T-helper 2 cell (primary cell): ENCODE results near the gene TP53BP1.
A peak's percentile ranks its signal among the peaks of the same experiment; 100 is the strongest.
"Not testable (repeated sequence)": the region's sequence is repeated elsewhere in the genome, so short reads cannot be mapped to it uniquely, and the experiment has no call there.

Experiments
- DNase-seq, 5 experiments: peaks; one replicate each; pipeline versions ENCODE4 v3.0.0 to v3.0.0-alpha.2; 2012 to 2022

TP53BP1 gene

DNA sequence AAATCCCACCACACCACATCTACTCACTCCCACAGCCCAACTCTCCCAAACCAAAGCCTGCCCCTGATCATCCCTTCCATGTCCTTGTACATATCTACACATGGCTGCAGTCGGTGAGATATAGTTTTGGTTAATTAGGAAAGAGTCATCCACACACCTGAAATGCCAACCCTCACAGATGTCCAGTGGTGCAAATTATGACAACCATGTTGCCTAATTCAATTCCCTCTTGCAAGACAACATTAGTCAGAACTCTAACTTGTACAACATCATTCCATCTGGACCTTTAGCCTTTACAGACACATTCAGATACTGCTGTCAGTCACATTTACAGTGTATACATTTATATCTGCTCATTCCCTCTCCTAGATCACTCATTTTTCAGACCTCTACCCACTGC, 80.9 kb downstream of the TP53BP1 start:
- DNase-seq: no peak

DNA sequence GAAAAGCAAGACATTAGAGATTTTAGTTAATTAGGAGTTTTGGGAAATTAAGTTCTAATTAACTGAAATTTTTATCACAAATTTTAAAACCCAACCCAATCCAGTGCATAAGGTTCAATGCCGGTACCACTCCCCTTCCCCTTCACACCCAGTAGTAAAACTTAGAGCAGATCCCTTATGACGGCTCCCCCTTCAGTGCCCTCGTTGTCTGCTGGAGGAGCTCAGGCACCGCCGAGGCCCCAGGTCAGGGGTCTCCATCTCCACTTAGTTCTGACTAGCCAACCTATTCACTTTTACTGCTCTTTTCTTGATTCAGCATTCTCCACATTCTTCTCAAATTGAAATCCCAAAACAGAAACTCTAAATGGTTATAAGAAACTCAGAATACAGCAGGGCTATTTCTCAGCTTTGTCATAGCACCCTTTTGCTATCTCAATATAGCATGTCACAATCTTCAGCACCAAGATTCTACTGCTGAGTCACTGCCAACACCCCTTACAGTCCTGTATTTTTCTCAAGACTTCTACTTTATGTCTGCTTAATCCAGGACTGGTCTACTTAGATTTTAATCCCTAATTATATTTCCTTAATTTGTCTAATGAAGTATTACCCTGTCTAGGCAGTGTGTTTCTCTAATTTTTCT, 82.3 kb downstream of the TP53BP1 start:
- no peak for DNase-seq

DNA sequence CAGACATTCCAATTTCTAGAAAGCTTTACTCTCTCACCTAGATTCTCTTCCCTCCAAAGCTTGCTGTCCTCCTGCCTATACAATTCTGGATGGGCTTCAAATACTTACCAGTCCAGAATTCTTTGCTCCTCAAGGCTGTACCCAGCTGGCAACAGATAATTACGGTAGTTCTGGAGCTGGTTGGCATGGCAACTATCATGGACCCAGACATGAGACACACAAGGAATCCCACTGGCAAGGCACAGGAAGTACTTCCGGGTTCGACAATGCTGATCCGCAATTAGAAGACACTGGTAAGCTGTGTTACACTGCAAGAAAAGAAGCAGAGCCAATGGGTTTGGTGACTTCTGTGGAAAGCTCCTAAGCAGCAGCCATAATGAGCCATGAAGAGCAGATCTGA, 84.2 kb downstream of the TP53BP1 start:
- no peak for DNase-seq

DNA sequence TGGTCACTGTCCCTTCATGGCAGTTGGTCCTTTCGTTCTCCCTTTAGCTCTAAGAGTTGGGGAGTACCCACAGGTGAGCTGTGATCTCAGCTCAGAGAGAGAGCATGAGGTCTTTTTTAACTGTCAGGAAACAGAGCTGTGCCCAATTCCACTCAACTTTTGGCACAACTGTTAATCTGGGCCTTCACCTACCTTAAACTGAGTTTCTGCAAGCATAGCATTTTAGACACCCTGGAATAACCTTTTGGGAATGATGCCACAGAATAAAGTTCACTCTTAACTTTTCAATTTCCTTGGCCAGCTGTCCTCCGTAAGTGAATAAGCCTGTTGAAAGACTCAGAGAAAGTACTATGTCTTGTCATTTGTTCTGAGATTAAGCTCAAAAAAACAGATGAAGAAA, 86.1 kb downstream of the TP53BP1 start:
- DNase-seq: no peak

DNA sequence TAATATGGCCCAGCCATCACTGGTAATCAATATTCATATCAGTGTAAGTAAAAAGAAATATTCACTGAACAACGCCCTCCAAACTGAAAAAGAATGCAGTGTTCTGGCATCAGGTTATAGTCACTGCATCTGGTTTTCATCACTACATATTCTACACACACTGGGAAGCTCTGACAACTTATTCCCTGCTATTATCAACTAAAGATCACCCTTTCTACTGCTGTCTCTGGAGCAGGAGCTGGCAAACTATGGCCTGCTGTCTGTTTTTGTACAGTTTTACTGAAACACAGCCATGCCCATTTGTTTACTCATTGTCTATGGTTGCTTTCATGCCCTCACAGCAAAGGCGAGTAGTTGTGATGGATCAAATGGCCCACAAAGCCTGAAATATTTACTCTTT, 86.8 kb downstream of the TP53BP1 start:
- DNase-seq: no peak

DNA sequence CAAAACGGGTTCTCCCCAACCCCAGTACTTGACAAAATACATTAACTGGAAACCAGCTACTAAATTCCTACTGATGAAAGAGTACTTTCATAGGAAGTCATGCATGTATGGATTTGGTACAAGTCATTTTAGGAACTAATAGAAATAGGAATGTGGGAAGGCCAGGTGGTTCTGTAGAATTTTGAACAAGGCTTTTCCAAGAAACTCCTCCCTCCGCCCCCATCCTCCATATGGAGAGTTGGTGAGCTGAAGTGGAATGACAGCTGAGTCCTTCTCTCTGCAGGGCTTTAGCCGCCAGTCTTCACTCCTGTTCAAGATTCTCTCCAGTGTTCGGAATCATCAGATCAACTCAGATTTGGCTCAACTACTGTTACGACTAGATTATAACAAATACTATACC, 88.8 kb downstream of the TP53BP1 start:
- no peak for DNase-seq

DNA sequence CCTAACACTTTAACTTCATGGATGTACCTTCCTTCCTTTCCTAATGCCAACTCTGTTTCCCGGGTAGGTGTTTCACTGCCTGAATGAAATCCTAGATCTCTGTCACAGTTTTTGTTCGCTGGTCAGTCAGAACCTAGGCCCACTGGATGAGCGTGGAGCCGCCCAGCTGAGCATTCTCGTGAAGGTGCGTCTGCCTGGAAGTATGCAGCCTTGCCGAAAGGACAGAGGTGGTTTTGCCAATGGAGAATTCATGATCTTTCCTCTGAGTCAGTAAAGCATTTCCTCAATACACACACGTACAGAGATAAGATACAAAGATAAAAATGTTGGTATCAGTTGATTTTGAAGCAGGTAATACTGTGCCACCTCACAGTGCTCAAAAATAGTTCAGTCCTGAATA, 89.3 kb downstream of the TP53BP1 start:
- no peak for DNase-seq

DNA sequence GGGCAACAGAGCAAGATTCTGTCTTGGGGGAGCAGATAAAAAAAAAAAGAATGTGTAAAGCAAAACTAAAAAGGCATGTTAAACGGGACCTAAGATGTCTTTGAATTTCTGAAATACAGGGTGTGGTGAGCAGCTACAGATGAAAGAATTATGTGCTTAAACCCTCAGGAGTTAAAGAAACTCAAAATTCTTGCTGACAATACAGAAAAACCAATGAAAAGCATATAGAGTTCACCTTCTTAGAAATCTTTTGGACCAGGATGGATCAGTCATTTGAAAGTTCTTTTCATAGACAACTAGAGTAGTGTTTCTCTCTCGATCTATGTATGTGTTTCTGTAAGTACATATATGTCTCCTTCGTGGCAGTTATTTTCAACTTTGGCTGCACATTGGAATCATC, 90.7 kb downstream of the TP53BP1 start:
- no peak for DNase-seq

DNA sequence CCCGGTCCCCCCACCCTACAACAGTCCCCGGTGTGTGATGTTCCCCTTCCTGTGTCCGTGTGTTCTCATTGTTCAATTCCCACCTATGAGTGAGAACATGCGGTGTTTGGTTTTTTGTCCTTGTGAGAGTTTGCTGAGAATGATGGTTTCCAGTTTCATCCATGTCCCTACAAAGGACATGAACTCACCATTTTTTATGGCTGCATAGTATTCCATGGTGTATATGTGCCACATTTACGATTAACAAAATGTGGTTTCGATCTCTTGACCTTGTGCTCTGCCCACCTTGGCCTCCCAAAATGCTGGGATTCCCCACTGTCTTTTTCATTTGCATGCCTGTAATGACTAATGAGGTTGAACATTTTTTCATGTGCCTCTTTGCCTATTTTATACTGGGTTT, 99.4 kb downstream of the TP53BP1 start:
- not testable (repeated sequence) for DNase-seq

DNA sequence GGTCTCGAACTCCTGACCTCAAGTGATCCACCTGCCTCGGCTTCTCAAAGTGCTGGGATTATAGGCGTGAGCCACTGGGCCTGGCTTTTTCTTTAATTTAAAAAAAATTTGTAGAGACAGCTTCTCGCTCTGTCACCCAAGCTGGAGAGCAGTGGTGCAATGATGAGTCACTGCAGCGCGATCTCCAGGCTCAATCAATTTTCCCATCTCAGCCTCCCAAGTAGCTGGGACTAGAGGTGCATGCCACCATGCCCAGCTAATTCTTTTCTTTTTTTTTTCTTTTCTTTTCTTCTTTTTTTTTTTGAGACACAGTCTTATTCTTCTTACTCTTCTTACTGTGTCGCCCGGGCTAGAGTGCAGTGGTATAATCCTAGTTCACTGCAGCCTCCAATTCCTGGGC, 102.2 kb downstream of the TP53BP1 start:
- DNase-seq: no peak

DNA sequence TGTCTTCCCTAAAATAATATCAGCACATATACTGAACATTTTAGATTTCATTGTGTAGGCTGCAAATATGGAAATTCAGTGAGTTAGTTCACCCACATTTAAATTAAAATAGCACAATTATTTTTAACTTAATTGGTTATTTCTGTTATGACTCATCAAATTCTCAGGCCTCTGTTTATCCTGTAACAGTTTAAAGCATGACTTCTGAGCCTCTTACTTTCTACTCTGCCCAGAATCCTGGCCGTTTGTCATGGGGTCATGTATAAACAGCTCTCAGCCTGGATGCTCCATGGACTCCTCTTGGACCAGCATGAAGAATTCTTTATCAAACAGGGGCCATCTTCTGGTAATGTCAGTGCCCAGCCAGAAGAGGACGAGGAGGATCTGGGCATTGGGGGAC, 109.9 kb downstream of the TP53BP1 start:
- DNase-seq: no peak

DNA sequence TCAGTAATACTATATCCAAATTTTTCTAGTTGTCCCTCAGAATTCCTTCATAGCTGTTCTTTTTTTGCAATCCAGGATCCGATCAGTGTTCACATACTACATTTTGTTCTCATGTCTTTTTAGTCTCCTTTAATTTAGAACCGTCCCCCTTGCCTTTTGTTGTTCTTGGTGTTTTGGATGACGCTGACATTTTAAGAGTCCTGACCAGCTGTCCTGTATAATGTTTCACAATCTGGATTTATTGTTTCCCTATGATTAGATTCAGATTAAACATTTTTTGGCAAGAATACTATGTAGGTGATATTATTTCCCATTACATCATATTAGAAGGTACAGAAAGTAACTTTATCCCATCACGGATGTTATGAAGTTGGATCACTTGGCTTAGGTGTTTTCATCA, 110.6 kb downstream of the TP53BP1 start:
- DNase-seq: no peak

DNA sequence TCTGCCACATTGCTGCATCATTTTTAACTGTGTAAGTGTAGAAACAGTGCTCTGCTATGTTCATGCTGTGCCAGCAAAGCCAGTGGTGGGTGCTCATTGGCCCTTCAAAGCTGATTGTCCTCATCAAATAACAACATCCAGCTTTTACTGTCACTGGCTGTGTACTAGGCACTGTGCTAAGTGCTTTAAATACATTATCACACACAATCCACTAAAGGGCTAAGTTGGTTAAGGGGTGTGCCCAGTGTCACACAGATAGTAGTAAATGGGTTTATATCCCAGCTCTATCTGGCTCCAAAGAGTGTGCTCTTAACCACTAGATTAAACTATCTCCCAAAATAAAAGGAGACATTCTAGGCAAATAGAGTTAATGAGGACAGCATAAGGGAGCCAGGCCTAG, 114.4 kb downstream of the TP53BP1 start:
- DNase-seq: no peak

DNA sequence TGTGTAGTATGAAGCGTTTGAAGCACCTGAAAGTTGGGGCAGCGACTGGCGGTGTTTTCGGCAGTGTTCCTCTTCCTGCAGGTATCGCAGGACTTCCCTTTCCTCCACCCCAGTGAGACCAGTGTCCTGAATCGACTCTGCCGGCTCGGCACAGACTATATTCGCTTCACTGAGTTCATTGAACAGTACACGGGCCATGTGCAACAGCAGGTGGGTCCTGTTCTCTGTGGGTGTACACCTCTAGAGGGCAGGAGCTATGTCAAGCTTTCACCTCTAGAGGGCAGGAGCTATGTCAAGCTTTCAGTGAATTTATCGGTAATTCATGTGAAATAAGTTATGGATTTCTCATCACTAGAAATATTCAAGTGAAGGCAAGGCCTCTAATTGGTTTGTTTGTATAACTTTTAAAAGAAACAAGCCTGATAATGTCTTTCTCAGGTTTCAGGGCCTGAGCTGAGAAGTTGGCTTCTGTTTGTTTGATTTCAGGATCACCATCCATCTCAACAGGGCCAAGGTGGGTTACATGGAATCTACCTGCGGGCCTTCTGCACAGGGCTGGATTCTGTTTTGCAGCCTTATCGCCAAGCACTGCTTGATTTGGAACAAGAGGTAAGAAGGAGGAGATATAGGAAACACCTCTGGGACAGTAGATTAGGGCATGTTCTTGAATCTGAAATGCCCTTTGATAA, 116.8 kb downstream of the TP53BP1 start:
- DNase-seq: peak in 3 of 5 experiments; percentile 8 to 59 (median 11)

DNA sequence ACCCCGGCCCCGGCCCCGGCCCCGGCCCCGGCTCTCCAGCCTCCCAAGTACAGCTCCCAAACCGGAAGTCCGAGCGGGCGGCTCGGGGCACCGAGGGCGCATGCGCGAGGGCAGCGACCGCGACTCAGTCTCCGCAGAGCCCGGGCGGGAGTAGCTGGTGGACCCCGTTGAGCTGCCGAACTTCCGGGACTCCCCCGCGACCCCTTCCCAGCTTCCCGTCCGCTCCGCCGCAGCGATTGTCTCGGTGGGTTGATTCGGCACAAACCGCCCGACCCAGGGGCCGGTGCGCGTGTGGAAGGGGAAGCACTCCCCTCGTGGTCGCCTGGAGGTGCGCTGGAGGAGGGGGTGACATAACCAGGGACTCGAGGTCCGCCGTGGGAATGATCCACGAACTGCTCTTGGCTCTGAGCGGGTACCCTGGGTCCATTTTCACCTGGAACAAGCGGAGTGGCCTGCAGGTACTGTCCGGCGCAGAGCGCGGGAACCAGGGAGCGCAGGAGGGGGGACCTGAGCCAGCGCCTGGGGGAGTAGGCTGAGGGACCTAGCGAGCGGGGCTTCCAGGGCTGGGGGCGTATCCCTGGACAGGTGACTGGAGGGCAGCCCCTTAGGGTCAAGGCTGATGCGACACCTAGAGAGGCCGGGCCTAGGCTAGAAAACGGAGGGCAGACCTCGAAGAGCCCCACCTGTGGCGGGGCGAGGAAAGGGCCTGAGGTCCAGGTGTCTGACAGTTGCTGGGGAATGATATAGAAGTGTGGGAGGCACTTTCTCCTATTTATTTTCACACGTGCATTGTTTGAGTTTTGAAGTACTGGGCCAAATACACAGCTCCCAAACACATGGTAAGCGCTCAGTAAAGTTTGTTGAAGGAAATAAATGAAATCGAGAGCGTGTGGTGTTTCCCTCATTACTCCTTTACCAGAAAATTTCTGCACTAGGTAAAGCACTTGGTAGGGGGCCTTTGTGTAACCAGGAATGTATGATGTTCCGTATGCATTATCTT, 121.7 kb downstream of the TP53BP1 start, which contains the start of the genes TUBGCP4 and ZSCAN29:
Gene TUBGCP4 (plus strand): TSS at position 127 of the 1,000 bp plus-strand sequence. CDS start 254 bp downstream, at position 381.
Gene ZSCAN29 (minus strand): TSS at position 69 of the 1,000 bp plus-strand sequence. CDS start 1,130 bp downstream, outside the sequence.
- DNase-seq: peak; percentile 46 to 82 (median 61)

DNA sequence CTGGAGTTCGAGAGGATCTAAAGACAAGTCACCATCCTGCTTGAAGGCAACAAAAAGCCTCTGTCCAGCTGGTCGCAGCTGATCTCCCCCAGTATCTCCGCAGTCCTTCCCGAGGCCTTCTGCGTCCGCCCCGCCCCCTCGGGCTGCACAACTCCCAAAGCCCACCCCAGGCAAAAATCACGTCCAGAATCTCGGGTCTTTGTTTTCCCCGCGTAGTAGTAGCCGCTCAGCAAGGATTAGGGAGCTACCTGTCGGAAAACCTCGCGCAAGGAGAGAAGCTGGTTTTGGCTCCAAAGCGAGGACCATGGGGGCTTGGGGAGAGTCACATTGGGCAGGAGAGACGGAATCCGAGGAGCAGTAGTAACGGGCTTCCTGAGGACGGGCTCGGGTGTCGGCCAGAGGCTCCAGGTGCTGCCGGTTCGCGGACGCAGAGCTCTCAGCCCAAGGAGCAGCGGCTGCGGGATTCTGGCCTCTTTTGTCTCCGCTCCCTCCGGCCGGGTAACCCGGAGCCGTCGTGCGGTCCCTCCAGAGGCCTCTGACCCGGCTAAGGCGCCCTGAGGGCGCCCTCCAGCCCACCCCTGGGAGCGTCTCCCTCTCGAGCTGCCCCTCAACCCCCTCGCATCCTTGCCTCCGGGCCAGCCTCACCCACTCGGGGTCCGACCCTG, 122.5 kb downstream of the TP53BP1 start:
- DNase-seq: peak in 1 of 5 experiments; percentile 3

DNA sequence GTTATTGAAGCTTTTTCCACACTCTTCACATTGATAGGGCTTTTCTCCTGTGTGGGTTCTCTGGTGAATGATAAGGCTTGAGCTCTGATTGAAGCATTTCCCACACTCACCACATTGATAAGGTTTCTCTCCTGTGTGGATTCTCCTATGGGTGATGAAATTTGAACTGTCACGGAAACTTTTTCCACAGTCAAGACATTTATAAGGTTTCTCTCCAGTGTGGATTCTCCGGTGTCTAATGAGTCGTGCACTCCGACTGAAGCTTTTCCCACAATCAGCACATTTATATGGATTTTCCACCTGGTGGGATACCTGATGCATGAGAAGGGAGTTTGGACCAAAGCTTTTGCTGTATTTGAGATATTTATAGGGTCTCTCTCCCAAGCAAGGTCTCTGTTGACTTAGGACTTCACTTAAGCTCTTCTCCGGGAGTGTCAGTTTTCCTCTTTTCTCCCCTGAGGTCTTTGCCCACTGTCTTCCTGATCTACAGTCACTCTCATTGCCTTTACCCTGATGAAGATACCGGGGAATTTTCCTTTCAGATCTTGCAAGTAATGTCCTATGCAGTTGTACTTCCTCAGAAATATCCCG, 131.5 kb downstream of the TP53BP1 start:
- no peak for DNase-seq

DNA sequence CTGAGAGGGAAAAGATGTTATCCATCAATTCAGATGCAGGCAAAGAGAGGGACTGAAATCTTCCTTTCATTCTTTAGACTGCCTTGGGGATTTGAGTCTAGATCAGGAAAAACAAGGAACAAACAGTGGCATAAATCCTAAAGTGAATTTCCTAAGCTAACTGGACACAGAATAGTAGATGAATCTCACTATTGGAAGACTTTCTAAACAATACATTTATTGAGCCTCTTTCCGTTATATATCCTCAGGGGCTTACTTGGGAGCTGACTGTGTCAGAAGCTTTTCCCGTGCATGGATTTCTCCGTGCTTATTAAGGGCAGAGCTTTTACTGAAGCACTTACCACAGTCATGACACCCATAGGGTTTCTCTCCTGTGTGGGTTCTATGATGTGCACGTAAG, 132.1 kb downstream of the TP53BP1 start:
- DNase-seq: no peak
